Medulla oblongata (tissue), 1 donor: ENCODE data around the gene EPM2A.

Experiments
- DNase-seq: peaks from one replicate; pipeline ENCODE4 v3.0.0-alpha.2; 2015; ENCODE audit errors: extremely low spot score

The EPM2A gene

DNA sequence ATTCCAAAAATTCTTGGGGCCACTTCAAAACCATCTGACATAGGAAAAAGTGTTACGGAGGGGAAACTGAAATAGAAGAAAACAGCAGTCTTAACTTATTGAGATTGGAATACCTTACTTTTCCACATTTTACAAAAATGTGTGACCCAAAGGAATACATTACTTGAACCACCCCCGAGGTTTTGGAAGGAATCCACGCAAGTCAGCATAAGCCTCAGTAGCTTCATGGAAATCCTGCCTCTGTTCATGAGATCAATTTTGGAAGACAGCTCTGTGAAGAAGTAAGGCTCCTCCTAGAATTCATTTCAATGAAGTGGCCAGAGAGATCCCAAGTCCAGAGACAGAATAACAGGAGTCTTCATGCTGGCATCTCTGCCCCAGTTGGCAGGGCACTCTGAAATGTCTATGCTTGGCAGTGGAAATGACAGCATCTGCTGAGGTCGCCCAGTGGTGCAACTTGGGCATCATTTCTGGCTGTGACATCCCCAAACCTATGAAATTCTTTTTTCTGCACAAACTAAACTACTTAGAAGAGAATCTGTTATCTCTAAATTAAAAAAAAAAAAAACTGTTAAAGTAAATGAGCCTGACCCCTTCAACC, 132.5 kb downstream of the EPM2A start:
- no peak for DNase-seq

DNA sequence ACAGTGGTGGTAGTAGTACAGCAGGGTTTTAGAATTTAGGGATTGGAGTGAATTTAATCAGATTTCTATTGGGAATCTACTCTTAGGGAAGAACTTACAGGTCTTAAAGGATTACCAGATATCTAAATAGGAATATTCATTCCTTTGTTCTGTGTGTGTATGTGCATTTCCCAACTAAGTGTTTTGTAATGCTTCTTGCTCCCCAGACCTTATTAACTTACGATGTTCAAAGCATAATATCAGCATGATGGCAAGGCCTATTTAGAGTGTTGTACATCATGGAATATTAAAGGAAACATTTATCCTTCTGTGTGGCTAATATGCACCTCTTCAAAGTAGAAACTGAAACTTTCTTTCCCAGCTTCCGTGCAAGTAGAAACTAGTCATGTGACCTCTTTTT, 133.9 kb downstream of the EPM2A start:
- DNase-seq = no peak

DNA sequence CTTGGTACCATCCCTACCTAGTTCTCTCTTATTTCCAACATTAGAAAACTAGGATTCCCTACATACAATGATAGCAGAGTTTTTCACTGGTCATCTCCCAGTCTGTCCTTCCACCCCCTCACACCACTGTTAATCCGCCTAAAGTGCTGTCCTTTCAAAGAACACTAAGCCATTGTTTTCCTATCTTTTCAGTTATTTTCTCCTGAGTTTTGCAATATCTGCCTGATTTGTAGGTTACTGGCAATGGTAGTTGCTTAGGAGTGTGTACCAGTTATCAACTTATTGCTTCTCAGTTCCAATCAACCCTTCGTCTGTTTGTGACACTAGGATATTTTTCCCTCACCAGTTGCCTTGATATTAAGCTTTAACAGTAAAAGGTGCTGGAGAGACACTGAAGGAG, 135.0 kb downstream of the EPM2A start:
- no peak for DNase-seq

DNA sequence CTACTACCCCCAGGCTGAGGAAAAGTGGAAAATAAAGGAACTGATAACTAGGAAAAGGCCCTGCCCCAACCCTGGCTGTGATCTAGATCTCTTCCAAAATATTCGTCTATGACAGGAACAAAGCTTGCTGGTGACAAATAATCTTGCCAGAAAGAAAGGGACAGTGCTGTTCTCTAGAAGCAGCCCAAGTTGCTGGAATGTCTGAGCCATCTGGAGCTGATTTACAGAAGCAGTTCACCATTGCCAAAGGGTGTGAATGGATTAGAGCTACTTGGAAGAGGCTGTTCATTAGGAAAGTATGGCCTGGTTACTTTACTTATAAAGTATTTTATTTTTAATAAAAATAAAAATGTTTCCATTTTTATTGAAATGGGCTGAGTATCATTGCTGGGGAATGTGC, 146.3 kb downstream of the EPM2A start:
- DNase-seq = no peak

DNA sequence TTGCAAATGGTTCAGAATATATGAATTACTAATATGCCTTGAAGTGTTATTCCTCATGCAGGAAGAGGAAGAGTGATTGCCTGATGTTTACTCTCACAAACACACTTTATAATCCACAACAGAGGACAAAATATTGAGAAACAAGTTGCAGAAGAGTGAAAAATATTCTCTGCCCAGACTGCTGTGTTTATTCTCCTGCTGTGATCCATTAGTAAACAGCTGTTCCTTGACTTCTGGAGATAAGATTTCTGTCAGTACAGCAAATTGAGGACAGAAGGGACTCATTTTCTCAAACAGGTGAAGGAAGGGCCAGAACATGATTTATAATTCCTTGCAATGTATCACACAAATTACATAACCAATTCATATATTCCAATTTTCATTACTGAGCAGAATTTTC, 148.0 kb downstream of the EPM2A start:
- no peak for DNase-seq

DNA sequence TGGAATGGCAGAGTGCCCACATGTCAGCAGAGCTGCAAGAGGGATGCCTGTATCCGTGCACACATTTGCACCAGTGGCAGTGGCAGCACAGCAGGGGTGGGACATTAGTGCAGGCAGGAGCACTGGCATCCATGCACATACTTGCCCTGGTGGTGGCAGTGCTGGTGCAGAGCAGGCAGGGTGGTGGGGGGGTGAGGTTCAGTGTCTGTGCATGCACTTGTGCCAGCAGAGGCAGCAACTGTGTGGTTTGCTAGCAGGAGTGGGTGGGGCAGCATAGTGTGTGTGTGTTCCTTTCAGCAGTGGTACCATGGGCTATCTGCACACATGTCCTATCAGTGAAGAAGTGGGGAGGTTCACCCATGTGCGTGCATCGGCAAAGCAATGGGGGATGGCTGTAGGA, 151.6 kb downstream of the EPM2A start:
- DNase-seq = no peak
